Prostate gland (tissue), 2 donors: ENCODE measurements around the gene LAMA3. TPM values are rescaled to one million over a fixed set of nuclear protein-coding genes. Genes with fewer than 3 reads are reported as not detected.

Experiments used
- DNase-seq: peaks from one replicate; pipeline ENCODE4 v3.0.0-alpha.2; 2019; ENCODE audit warnings: low spot score
- H3K27ac ChIP-seq, 2 donors: fragments of 200-600 bp; sonication (generic); 2 replicates each; pipeline ENCODE4 v1.5.1; 2017 to 2019
- H3K27me3 ChIP-seq: fragments of 200-600 bp; sonication (generic); replicated peaks from 2 replicates; pipeline ENCODE4 v1.5.1; 2019; ENCODE audit not compliant: insufficient read depth
- H3K36me3 ChIP-seq, 2 donors: fragments of 200-600 bp; sonication (generic); 1 replicate in 1 of 2; 2 replicates in 1 of 2; pipeline versions ENCODE4 v1.5.1 to v1.8.1; 2017 to 2019
- H3K4me1 ChIP-seq: fragments of 200-600 bp; sonication (generic); replicated peaks from 2 replicates; pipeline ENCODE4 v1.5.1; 2019
- H3K4me3 ChIP-seq, 2 donors: fragments of 200-600 bp; sonication (generic); 2 replicates each; pipeline ENCODE4 v1.5.1; 2017 to 2019
- H3K9me3 ChIP-seq: fragments of 200-600 bp; sonication (generic); 2 replicates; pipeline ENCODE4 v1.5.1; 2017
- CTCF ChIP-seq, 4 experiments: fragments of 200-600 bp in 2 of 4; fragments of 450-650 bp in 2 of 4; sonication (generic) in 2 of 4; IDR thresholded peaks; 1 replicate in 3 of 4; 2 replicates in 1 of 4; pipeline ENCODE4 v1.5.1; 2016 to 2019; ENCODE audit warnings: antibody characterized with exemption in 4 of 4, mild to moderate bottlenecking in 2 of 4, moderate library complexity in 2 of 4
- POLR2A ChIP-seq: fragments of 450-650 bp; IDR thresholded peaks from one replicate; pipeline ENCODE4 v1.6.1; 2016; ENCODE audit warnings: antibody characterized with exemption, mild to moderate bottlenecking
- POLR2AphosphoS5 ChIP-seq: sonication (generic); formaldehyde crosslinking; IDR thresholded peaks from one replicate; pipeline ENCODE4 v1.6.1; 2017; ENCODE audit warnings: antibody characterized with exemption
- WGBS: methylation state at CpG from one replicate; pipeline ENCODE4 v1.1.5; 2018; 5-methylcytosine and 5-hydroxymethylcytosine counted together
- intact Hi-C: fragments of 100-400 bp; cut with DNase I; formaldehyde crosslinking; loops from one replicate; pipeline ENCODE4 v1.14.2; 2022
- total RNA-seq, 2 donors: library from RNA; depleted of rRNA; stranded (reverse); fragments of >200 nt; gene quantifications; one replicate each; pipeline ENCODE4 v1.1.0, GENCODE V29; 2016

LAMA3 gene
- total RNA-seq, 2 donors from 2014 or later, result 31.3 to 35.9 TPM

- Histone ChIP-seq H3K27ac (no peak overlapping the region), H3K9me3 (no peaks in the 10 kb centered on the region), H3K4me1 (no peaks in the 10 kb centered on the region), H3K36me3 (peaks cover 0 to 3% of the 10 kb centered on the region in 2 donors), H3K27me3 (no peaks in the 10 kb centered on the region), H3K4me3 (no peak overlapping the region)
- 96% methylated on average over 3 of the region's 3 CpGs for WGBS
- TF ChIP-seq POLR2AphosphoS5 (no peak), POLR2A (no peak), CTCF (IDR thresholded peaks at IDR 0.05) (no peak)
- DNase-seq, result no peak
- intact Hi-C loops, result no loop called here
Measured at GRCh38 chr18:23908827-23909226, 219.6 kb downstream of the LAMA3 start.

GRCh38 chr18:23910032-23910431 is 220.8 kb downstream of the LAMA3 start:
- intact Hi-C loops, result loop anchor here (10.0 kb wide), 1 partner anchor 285 kb away; no protein-coding TSS in a partner anchor
- Histone ChIP-seq H3K9me3 (no peaks in the 10 kb centered on the region), H3K36me3 (peaks cover 0 to 3% of the 10 kb centered on the region in 2 donors), H3K27me3 (no peaks in the 10 kb centered on the region), H3K4me1 (no peaks in the 10 kb centered on the region), H3K4me3 (no peak overlapping the region), H3K27ac (no peak overlapping the region)
- 50% methylated on average over 2 of the region's 2 CpGs for WGBS
- DNase-seq, result no peak
- TF ChIP-seq CTCF (IDR thresholded peaks at IDR 0.05) (no peak), POLR2A (no peak), POLR2AphosphoS5 (no peak)

- Histone ChIP-seq H3K4me3 (no peak overlapping the region), H3K27ac (no peak overlapping the region), H3K36me3 (peaks cover 0 to 3% of the 10 kb centered on the region in 2 donors), H3K9me3 (no peaks in the 10 kb centered on the region), H3K4me1 (no peaks in the 10 kb centered on the region), H3K27me3 (no peaks in the 10 kb centered on the region)
- TF ChIP-seq POLR2AphosphoS5 (no peak), CTCF (IDR thresholded peaks at IDR 0.05) (no peak), POLR2A (no peak)
- DNase-seq, result no peak
- intact Hi-C loops, result loop anchor here (10.0 kb wide), 1 partner anchor 288 kb away; no protein-coding TSS in a partner anchor
- WGBS, result 90% methylated on average over 3 of the region's 3 CpGs
Measured at GRCh38 chr18:23912356-23912755, 223.1 kb downstream of the LAMA3 start.

GRCh38 chr18:23916338-23916737 is 227.1 kb downstream of the LAMA3 start:
- 84% methylated on average over 4 of the region's 4 CpGs for WGBS
- Histone ChIP-seq H3K4me3 (no peak overlapping the region), H3K27ac (no peak overlapping the region), H3K36me3 (peaks cover 0 to 3% of the 10 kb centered on the region in 2 donors), H3K9me3 (no peaks in the 10 kb centered on the region), H3K4me1 (no peaks in the 10 kb centered on the region), H3K27me3 (no peaks in the 10 kb centered on the region)
- intact Hi-C loops, result loop anchor here (5.0 to 10.0 kb wide), 3 partner anchors 201 to 292 kb away; no protein-coding TSS in a partner anchor
- no peak for DNase-seq
- TF ChIP-seq POLR2AphosphoS5, result no peak
- TF ChIP-seq CTCF (IDR thresholded peaks at IDR 0.05), result no peak
- TF ChIP-seq POLR2A, result no peak

GRCh38 chr18:23918395-23919032 is 229.3 kb downstream of the LAMA3 start:
- H3K27me3 ChIP-seq, result no peaks in the 10 kb centered on the region
- H3K36me3 ChIP-seq, result no peaks in the 10 kb centered on the region
- H3K4me1 ChIP-seq, result no peaks in the 10 kb centered on the region
- TF ChIP-seq POLR2AphosphoS5 (peak; percentile 16), POLR2A (no peak), CTCF (IDR thresholded peaks at IDR 0.05) (peak; percentile 72 to 85 (median 76))
- no peak overlapping the region for H3K4me3 ChIP-seq
- peak; percentile 73 for DNase-seq
- 34% methylated on average over 10 of the region's 10 CpGs for WGBS
- no peak overlapping the region for H3K27ac ChIP-seq
- intact Hi-C loops, result loop anchor here (5.0 to 10.0 kb wide), 3 partner anchors 199 to 294 kb away; no protein-coding TSS in a partner anchor
- no peaks in the 10 kb centered on the region for H3K9me3 ChIP-seq
